ENCODE results near the gene SRD5A1.
A peak's percentile ranks its signal among the peaks of the same experiment; 100 is the strongest.

The SRD5A1 gene

GRCh38 chr5:6692906-6693305, 59.7 kb downstream of the SRD5A1 start:
- DNase-seq, result no peak

GRCh38 chr5:6698696-6699095, 65.5 kb downstream of the SRD5A1 start:
- no peak for DNase-seq

GRCh38 chr5:6699357-6699756, 66.1 kb downstream of the SRD5A1 start:
- no peak for DNase-seq

- no peak for DNase-seq
Observed at GRCh38 chr5:6700074-6700684, 66.9 kb downstream of the SRD5A1 start.

GRCh38 chr5:6700685-6701355, 67.6 kb downstream of the SRD5A1 start:
- DNase-seq, result no peak

DNA sequence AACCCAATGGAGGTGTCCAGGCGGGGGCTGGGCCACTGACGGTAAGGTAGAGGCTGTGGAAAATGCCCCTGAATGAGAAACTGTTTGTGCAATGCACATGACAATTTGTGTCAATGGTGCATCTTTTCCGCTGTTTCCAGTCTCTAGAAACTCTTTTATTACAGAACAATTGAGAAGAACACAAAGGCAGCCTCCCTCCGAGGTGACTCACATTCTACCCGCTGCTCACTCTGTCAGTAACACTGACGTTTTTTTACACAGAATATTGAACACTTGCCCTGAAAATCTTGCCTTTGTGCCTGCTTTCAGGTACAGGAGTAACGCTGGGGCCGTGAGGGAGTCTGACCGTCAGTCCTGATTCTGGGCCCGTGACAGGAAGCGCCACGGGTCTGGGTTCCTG, 68.3 kb downstream of the SRD5A1 start:
- no peak for DNase-seq

- no peak for DNase-seq
Observed at GRCh38 chr5:6702633-6703032, 69.4 kb downstream of the SRD5A1 start.

GRCh38 chr5:6703806-6704205, 70.6 kb downstream of the SRD5A1 start:
- no peak for DNase-seq

- DNase-seq, result no peak
Observed at GRCh38 chr5:6704361-6704851, 71.2 kb downstream of the SRD5A1 start.

DNA sequence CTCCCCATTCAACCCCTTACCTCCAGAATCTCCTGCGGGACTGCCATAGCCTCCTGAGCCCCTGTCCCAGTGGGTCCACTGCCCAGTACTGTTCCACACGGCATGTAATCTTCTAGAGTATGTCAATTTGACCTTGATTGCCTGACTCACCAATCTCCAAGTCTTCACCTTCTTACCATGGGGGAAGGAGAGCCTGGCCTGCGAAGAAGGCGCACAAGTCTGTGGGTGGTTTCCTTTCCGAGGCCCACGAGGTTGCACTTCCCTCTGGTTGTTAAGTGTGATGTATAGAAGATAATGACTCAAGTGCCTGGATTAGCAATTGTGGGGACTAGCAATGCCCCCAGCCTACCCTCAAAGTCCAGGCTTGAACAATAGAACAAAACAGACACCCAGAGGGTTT, 71.8 kb downstream of the SRD5A1 start:
- no peak for DNase-seq

- no peak for DNase-seq
Observed at GRCh38 chr5:6705959-6706358, 72.7 kb downstream of the SRD5A1 start.

GRCh38 chr5:6707852-6708251, 74.6 kb downstream of the SRD5A1 start:
- no peak for DNase-seq

- DNase-seq, result no peak
Observed at GRCh38 chr5:6708814-6709213, 75.6 kb downstream of the SRD5A1 start.

DNA sequence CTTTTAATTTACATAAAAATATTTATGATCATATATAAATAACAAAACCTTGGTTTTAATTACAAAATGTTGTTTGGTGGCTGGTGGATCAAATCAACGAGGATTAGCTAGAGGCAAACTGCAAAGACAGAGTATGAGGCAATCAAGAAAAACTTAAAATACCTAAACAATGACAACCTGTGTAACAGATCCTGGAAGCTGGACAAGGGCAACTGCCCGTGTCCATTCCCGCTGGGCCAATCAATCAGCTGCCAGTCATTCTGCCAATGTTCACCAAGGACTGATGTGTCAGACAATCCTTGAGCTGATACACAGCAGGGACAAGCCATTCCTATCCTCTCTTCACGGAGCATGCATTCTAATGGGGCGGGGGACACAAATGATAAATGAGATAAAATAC, 76.8 kb downstream of the SRD5A1 start:
- no peak for DNase-seq

DNA sequence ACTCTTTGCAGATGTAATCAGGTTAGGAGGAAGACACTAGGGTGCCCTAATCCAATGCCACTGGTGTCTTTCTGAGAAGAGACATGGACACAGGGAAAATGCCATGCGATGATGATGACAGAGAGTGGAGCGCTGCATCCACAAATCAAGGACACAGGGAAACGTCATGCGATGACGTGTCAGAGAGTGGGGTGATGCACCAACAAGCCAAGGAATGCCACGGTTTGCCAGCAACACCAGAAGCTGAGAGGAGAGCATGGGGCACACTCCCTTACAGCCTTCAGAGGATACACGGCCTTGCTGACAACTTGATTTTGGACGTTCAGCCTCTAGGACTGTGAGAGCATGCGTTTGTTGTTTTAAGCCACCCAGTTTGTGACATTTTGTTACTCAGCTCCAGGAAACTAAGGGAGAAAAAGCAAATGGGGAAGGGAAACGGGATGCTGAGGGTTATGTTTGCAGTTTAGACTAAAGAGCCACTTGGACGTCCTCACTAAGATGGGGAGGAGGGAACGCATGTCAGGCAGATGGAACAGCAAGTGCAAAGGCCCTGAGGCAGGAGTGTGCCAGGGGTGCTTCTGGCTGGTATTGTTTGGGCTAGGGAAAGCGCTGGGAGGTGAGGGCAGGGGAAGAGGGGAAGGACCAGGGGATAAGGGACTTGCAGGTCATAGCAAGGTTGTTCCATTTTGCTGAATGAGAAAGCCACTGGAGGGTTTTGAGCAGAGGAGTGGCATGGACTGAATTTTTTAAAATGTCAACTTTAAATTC, 77.5 kb downstream of the SRD5A1 start:
- no peak for DNase-seq

DNA sequence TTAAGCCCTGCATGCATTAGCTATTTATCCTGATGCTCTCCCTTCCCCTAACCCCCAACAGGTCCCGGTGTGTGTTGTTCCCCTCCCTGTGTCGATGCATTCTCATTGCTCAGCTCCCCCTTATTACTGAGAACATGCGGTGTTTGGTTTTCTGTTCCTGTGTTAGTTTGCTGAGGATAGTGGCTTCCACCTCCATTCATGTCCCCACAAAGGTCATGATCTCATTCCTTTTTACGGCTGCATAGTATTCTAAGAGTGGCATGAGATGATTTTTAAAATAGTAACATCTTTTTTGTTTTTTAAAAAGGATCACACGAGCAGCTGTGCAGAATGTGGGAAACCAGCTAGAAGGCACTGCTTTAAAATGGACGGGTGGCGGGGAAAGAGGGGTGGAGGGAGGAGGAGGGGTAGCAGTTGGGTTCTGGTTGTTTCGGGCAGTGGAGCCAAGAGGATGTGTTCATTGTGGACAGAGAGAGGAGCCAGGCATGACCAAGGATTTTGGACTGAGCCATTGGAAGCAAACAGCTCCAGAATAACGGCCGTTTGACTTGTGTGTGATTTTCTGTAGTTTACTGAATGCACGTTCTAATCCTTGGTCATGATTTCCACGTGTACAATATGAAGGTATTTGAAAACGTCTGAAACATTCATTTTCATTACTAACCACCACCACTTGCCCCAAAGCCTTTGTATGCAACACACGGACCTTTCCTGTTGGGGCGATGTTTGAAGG, 78.3 kb downstream of the SRD5A1 start:
- no peak for DNase-seq

DNA sequence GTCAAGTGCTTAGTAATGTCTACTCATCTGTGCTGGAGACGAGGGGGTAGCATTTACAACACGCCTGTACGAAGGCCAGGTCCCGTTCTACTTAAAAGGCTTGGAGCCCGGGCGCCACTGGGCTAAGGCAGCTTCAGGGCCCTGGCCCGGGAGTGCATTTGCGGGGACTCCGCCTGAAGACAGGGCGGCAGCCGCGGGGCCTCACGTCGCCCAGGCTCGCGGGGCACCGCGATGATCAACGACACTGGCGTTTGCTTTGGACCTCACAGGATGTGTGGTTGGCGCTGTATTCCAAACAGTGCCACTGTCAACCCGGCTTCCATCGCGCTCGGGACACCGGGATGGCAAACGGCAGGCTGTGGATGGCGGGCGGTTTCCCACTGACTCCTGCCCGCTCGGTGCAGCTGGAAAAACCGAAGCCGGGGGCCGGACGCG, 78.9 kb downstream of the SRD5A1 start:
- DNase-seq, result no peak

- DNase-seq, result no peak
Observed at GRCh38 chr5:6712577-6713273, 79.5 kb downstream of the SRD5A1 start.

- DNase-seq, result peak; percentile 93
Observed at GRCh38 chr5:6713274-6714225, 80.3 kb downstream of the SRD5A1 start, which contains the start of gene TENT4A. TENT4A (plus strand) TSS chr5:6713432; CDS start chr5:6713984, 552 bp downstream.

DNA sequence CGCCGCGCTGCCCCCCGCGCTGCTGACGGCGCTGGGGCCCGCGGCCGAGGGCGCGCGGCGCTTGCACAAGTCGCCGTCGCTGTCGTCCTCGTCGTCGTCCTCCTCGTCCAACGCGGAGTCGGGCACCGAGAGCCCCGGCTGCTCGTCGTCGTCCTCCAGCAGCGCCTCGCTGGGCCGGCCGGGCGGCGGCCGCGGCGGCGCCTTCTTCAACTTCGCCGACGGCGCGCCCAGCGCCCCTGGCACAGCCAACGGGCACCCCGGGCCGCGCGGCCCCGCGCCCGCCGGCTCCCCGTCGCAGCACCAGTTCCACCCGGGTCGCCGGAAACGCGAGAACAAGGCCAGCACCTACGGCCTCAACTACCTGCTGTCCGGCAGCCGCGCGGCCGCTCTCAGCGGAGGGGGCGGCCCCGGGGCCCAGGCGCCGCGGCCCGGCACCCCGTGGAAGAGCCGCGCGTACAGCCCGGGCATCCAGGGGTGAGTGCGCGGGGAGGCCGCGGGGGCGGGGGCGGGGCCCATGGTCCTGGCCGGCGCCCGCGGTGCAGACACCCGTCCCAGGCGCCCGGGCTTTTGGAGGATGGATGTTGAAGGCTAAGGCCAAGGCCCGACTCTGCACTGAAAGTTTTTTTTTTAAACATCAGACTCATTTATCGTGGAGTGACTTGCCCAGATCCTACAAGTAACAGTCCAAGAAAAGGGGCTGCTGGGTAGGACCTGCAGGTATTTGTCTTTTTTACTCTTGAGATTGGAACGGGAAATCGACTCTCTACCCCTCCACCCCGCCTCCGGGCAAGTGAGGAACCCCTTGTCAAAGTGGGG, 81.2 kb downstream of the SRD5A1 start:
- no peak for DNase-seq
